ENCODE data around the gene KCNMB4.

DNA sequence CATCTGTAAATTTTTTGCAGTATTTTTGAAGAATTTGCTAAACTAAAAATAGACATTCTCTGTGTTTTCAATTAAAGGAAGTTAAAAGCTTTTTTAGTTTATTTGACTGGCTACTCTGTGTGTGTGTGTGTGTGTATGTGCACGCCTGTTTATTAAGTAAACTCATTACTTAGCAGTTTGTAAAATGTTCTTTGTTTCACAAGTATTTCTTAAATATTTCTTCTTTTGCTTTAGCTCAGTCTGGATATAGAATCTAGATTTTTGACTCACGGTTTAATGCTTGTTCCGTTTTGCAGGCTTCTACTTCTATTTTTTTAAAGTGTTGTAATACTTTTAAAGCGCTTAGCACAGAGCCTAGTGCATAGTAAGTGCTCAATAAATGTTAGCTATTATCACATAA, 46.5 kb upstream of the KCNMB4 start:
- TF ChIP-seq EZH2phosphoT487 (IDR thresholded peaks at IDR 0.05; ENCODE audit: borderline replicate concordance), result no peak
- TF ChIP-seq, protein P1, sequence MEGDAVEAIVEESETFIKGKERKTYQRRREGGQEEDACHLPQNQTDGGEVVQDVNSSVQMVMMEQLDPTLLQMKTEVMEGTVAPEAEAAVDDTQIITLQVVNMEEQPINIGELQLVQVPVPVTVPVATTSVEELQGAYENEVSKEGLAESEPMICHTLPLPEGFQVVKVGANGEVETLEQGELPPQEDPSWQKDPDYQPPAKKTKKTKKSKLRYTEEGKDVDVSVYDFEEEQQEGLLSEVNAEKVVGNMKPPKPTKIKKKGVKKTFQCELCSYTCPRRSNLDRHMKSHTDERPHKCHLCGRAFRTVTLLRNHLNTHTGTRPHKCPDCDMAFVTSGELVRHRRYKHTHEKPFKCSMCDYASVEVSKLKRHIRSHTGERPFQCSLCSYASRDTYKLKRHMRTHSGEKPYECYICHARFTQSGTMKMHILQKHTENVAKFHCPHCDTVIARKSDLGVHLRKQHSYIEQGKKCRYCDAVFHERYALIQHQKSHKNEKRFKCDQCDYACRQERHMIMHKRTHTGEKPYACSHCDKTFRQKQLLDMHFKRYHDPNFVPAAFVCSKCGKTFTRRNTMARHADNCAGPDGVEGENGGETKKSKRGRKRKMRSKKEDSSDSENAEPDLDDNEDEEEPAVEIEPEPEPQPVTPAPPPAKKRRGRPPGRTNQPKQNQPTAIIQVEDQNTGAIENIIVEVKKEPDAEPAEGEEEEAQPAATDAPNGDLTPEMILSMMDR (conservative IDR thresholded peaks at IDR 0.05; ENCODE audit: low read length), result no peak

All from Loucy (cell line).